Stimulated activated CD8-positive, alpha-beta memory T cell treated with anti-CD3 and anti-CD28 coated beads, Interleukin-12 subunit alpha, Interleukin-12 subunit beta, amount 100 ng/mL, for 24 hours (primary cell): ENCODE data around the gene PDXDC1.
"Not testable (repeated sequence)": the region's sequence is repeated elsewhere in the genome, so short reads cannot be mapped to it uniquely, and the experiment has no call there.

Source experiments
- DNase-seq: peaks from one replicate; pipeline ENCODE4 v3.0.0-alpha.2; 2020; ENCODE audit errors: extremely low read depth

The PDXDC1 gene

DNA sequence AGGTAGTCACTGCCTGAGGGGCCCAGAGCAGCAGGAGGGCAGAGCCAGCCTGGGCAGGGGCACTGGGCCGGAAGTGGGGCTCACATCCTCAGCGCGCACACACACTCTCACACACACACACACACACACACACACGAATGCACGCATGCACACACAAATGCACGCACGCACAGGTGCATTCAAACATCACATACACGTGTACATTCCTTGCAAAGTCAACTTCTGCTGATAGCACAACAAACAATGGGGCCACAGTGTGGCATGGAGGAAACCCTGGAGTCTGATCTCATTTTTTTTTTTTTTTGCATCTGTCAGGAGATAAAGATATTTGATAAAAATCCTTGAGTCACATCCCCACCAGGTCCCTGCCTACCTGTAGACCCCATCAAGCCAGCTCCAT, 182.8 kb downstream of the PDXDC1 start:
- DNase-seq: not testable (repeated sequence)

DNA sequence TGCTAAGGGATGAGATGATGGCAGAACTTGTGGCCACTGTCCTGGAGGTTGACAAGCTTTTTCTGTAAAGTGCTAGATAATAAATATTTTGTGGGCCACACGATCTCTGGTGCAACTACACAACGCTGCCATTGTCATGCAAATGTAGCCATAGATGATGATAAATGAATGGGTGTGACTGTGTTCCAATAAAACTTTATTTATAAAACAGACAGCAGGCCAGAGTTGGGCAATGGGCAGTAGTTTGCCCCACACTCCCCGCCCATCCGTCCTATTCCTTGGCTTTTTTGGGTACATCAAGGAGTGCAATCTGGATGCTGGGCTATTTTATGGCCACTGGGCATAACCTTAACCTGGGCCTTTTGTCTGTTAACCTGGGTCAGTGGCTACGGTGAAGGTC, 184.8 kb downstream of the PDXDC1 start:
- DNase-seq: not testable (repeated sequence)

DNA sequence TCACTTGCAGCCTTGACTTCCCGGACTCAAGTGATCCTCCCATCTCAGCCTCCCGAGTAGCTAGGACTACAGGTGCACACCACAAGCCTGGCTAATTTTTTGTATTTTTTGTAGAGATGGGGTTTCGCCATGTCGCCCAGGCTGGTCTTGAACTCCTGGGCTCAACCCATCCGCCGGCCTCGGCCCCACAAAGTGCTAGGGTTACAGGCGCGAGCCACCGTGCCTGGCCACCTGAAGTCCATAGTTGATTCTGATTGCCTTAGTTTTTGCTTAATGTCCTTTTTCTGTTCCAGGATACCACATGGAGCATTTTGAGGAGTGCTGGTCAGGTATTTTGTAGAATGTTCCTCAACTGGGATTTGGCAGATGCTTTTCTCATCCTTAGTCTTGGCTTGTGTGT, 185.7 kb downstream of the PDXDC1 start:
- not testable (repeated sequence) for DNase-seq

DNA sequence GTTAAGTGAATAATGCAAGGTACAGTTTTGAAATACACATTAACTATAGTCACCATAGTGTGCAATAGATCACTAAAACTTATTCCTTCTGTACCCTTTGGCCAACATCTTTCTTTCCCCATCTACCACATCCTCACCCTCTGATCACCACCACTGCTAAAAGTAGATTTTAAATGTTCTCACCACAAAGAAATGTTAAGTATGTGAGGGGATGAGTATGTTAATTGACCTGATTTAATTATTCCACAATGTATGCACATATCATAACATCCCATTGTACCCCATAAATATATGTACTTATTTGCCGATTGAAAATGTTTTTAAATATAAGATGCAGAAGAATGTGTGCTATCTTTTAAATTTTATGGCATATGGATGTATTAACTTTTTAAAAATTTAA, 188.2 kb downstream of the PDXDC1 start:
- DNase-seq: not testable (repeated sequence)

DNA sequence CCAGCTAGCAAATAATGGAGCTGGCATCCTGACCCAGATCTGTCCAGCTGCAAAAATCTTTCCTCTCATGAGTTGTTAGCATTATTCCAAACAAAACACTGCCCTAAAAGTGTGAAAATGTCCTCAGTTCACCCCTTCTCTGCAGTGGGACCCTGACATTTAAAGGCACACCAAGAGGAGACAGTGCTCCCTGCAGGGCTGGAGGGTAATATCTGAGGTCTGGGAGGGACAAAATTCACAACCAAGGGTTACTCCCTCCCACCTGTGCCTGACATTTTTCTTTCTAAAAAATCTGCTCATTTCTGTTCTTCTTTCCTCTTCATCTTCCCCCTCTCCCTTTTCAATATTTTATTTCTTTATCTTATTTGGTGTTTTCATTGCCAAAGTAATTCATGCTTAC, 191.4 kb downstream of the PDXDC1 start:
- DNase-seq: not testable (repeated sequence)

DNA sequence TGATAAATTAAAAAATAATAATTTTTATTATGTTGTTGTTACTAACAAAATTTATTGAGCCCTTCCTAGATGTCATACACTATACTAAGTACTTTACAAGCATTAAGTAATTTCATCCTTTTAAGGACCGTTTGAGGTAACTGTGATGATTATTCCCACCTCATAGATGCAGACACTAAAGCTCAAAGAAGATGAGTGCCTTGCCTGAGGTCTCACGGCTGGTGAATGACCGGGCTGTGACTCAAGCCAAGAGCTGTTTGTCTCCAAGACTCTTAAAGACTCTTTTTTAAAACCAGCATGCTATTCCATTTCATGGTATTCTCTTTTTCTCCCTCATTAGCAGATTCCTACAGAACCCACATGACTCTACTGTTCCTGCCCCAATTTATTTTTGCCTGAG, 193.5 kb downstream of the PDXDC1 start:
- not testable (repeated sequence) for DNase-seq

DNA sequence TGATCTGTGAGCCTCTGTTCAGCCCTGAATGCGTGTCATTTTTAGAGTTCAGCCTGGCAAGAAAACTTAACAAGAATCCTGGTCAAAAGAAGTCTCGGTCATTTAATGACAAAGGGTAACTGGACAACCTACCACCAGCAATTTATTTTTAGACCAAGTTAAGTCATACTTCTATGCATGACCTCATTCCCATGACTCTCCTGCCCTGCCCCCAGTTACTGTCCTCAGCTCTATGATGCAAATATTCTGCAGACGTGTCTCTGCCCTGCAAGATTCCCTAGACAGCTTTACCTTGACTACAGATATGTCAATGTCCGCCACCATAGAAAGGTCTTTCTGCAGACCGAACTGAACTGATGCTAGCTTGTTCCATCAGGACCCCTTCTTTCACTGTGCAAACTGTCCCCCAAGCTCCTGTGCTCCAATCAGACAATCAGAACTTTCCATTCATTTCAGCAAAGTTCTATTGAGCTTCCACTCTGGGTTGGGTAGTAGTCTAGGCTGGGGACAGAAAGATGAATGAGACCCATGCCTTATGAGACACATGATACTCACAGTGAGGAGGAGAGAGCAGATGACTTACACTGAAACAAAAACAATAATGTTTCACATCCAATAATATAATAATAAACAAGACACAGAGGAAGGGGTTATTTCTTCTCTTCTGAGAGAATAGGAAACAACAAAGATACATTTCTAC, 194.3 kb downstream of the PDXDC1 start:
- not testable (repeated sequence) for DNase-seq

DNA sequence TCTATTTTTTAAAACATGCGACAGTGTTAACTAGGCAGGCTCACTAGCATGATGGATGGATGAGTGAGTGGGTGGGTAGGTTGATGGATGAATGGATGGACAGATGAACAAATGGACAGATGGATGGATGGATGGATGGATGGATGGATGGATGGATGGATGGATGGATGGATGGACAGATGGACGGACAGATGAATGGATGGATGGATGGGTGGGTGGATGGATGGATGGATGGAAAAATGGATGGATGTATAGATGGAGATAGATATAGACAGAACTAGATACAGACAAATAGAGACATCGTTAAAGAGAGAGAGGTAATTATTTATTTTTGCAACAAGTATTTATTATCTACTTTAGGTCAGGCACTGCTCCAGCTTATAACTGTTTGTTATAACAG, 205.1 kb downstream of the PDXDC1 start:
- DNase-seq: not testable (repeated sequence)

DNA sequence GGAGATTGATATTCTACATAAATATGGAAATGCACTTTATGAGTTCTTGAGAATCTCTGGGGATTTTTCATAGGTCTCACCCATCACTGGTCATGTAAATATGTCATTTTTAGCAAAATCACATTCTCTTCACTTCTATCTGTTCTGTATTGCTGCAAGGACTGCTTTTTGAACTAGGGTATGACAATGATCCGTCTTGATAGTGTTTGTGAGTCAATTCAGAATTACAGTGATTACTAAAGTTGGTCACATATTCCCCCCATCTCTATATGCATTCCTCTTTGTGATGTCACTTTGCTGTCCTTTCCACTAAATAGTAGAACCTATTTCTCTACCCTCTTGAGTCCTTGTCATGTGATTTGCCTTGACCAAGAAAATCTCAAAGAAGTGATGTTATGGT, 206.1 kb downstream of the PDXDC1 start:
- not testable (repeated sequence) for DNase-seq

DNA sequence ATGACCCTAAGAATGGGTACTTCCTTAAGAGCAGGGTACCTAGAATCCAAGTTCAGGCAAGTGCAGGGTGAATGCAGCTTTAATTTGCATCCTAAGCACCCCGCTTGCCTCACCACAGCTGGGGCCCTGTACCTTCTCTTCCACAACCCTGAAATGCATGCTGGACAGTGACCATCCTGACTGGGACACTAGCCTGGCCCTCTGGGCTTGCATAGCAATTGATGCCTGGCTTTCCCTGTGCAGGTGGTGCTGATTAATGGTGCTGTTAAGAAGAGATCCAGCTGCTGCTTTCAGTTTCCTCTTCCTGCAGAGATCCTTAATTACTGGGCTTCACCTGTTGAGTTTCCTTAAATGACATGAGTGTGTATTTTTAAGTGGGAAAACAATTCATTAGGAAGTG, 209.2 kb downstream of the PDXDC1 start:
- not testable (repeated sequence) for DNase-seq
